ENCODE data around the gene CHKA. TPM values are rescaled to one million over a fixed set of nuclear protein-coding genes. Genes with fewer than 3 reads are reported as not detected.

CHKA gene
- total RNA-seq, 4 donors from 2014 or later: 86.8 to 106 (median 93.1) TPM

- Histone ChIP-seq H3K4me3 (replicated peaks in 1 of 3) (no peak overlapping the region), H3K9me3 (no peaks in the 10 kb centered on the region), H3K27me3 (no peaks in the 10 kb centered on the region), H3K4me1 (peaks cover 41 to 43% of the 10 kb centered on the region in 2 donors), H3K27ac (peak overlapping the region; percentile 50 to 79 (median 65)), H3K36me3 (no peaks in the 10 kb centered on the region)
- intact Hi-C loops (cut with DNase I): no loop called here
- no peak for DNase-seq
- 72 to 73% methylated on average over 8 of the region's 8 CpGs for WGBS, 2 donors
- TF ChIP-seq CTCF (IDR thresholded peaks at IDR 0.05) (no peak), POLR2A (IDR thresholded peaks at IDR 0.05) (no peak)
Observed at GRCh38 chr11:68136866-68137265, 15.7 kb upstream of the CHKA start.

- TF ChIP-seq POLR2A (IDR thresholded peaks at IDR 0.05): no peak
- intact Hi-C loops (cut with DNase I): no loop called here
- Histone ChIP-seq H3K27ac (no peak overlapping the region), H3K27me3 (no peaks in the 10 kb centered on the region), H3K36me3 (no peaks in the 10 kb centered on the region), H3K9me3 (no peaks in the 10 kb centered on the region), H3K4me3 (replicated peaks in 1 of 3) (no peak overlapping the region), H3K4me1 (peaks cover 24 to 26% of the 10 kb centered on the region in 2 donors)
- no peak for DNase-seq
- 51 to 56% methylated on average over 3 of the region's 3 CpGs for WGBS, 2 donors
Observed at GRCh38 chr11:68135161-68135560, 14.0 kb upstream of the CHKA start.

GRCh38 chr11:68133761-68134160 lies 12.6 kb upstream of the CHKA start:
- Histone ChIP-seq H3K9me3 (no peaks in the 10 kb centered on the region), H3K4me1 (peaks cover 23 to 25% of the 10 kb centered on the region in 2 donors), H3K27me3 (no peaks in the 10 kb centered on the region), H3K4me3 (replicated peaks in 1 of 3) (no peak overlapping the region), H3K36me3 (no peaks in the 10 kb centered on the region), H3K27ac (no peak overlapping the region)
- intact Hi-C loops (cut with DNase I): no loop called here
- WGBS, 2 donors: 83 to 90% methylated on average over 2 of the region's 2 CpGs
- no peak for DNase-seq
- no peak for TF ChIP-seq CTCF (IDR thresholded peaks at IDR 0.05)
- no peak for TF ChIP-seq POLR2A (IDR thresholded peaks at IDR 0.05)

GRCh38 chr11:68130121-68130520 lies 8.9 kb upstream of the CHKA start:
- H3K9me3 ChIP-seq: no peaks in the 10 kb centered on the region
- no peak for DNase-seq
- 89 to 93% methylated on average over 1 of the region's 1 CpG for WGBS, 2 donors
- H3K36me3 ChIP-seq: no peaks in the 10 kb centered on the region
- peaks cover 20 to 27% of the 10 kb centered on the region in 2 donors for H3K4me1 ChIP-seq
- H3K27ac ChIP-seq: no peak overlapping the region
- no peaks in the 10 kb centered on the region for H3K27me3 ChIP-seq
- intact Hi-C loops (cut with DNase I): no loop called here
- no peak for TF ChIP-seq POLR2A (IDR thresholded peaks at IDR 0.05)
- H3K4me3 ChIP-seq (replicated peaks in 1 of 3): no peak overlapping the region

GRCh38 chr11:68128682-68129327 lies 7.6 kb upstream of the CHKA start:
- DNase-seq: peak; percentile 80 to 82
- H3K27me3 ChIP-seq: no peaks in the 10 kb centered on the region
- intact Hi-C loops (cut with DNase I): no loop called here
- H3K36me3 ChIP-seq: no peaks in the 10 kb centered on the region
- H3K4me1 ChIP-seq: peaks cover 20 to 27% of the 10 kb centered on the region in 2 donors
- WGBS, 2 donors: 32 to 33% methylated on average over 14 to 15 of the region's 15 CpGs
- peak overlapping the region; percentile 81 to 94 (median 89) for H3K27ac ChIP-seq
- H3K9me3 ChIP-seq: no peaks in the 10 kb centered on the region
- peak overlapping the region in 1 of 3 donors; percentile 43 for H3K4me3 ChIP-seq (replicated peaks in 1 of 3)
- TF ChIP-seq POLR2A (IDR thresholded peaks at IDR 0.05) (no peak), CTCF (IDR thresholded peaks at IDR 0.05) (no peak)

Measured in thyroid gland (tissue), 4 donors.